K562 (cell line): ENCODE results near the gene POLR3G. TPM values are rescaled to one million over a fixed set of nuclear protein-coding genes. Genes with fewer than 3 reads are reported as not detected.
A peak's percentile ranks its signal among the peaks of the same experiment; 100 is the strongest.

Experiments
- CC2D1A ChIP-seq: fragments of 450-650 bp; IDR thresholded peaks from 2 replicates; pipeline ENCODE4 v1.6.1; 2017; ENCODE audit warnings: mild to moderate bottlenecking
- CCAR2 ChIP-seq: fragments of 200-400 bp; formaldehyde crosslinking; IDR thresholded peaks from 2 replicates; pipeline ENCODE4 v1.6.1; 2017; ENCODE audit warnings: mild to moderate bottlenecking, low read depth, low read length
- ESRRB ChIP-seq: fragments of 250-450 bp; sonication (Bioruptor Pico); IDR thresholded peaks from 2 replicates; pipeline ENCODE4 v1.5.0; 2020; ENCODE audit warnings: mild to moderate bottlenecking, moderate library complexity, borderline replicate concordance
- FOXM1 ChIP-seq, 2 experiments: fragments of 450-650 bp in 1 of 2; sonication (generic) in 1 of 2; formaldehyde crosslinking in 1 of 2; IDR thresholded peaks; 2 replicates each; pipeline versions ENCODE4 v1.6.1 to v1.9.0; 2017 to 2022; ENCODE audit warnings: low read depth in 2 of 2, mild to moderate bottlenecking in 2 of 2, missing genetic modification reagents in 1 of 2, moderate library complexity in 1 of 2
- HDAC2 ChIP-seq: fragments of 450-650 bp; IDR thresholded peaks from 2 replicates; pipeline ENCODE4 v1.6.1; 2016; ENCODE audit warnings: mild to moderate bottlenecking
- HMGN3 ChIP-seq: IDR thresholded peaks from 2 replicates; pipeline ENCODE4 v1.6.1; 2011; ENCODE audit warnings: borderline replicate concordance, low read depth, mild to moderate bottlenecking, mixed read lengths, low read length; ENCODE audit not compliant: insufficient read length; ENCODE audit errors: extremely low read depth
- LCOR ChIP-seq: sonication (generic); formaldehyde crosslinking; IDR thresholded peaks from 2 replicates; pipeline ENCODE4 v1.8.0; 2022; ENCODE audit warnings: mild to moderate bottlenecking, missing genetic modification reagents
- MAFF ChIP-seq: IDR thresholded peaks from 2 replicates; pipeline ENCODE4 v1.6.1; 2012; ENCODE audit warnings: low read length, improper control_type of control experiment
- MEIS2 ChIP-seq: fragments of 450-650 bp; IDR thresholded peaks from 2 replicates; pipeline ENCODE4 v1.6.1; 2014; ENCODE audit warnings: mild to moderate bottlenecking; ENCODE audit not compliant: partially characterized antibody
- MIER1 ChIP-seq: fragments of 450-650 bp; IDR thresholded peaks from 2 replicates; pipeline ENCODE4 v1.6.1; 2016; ENCODE audit warnings: antibody characterized with exemption, mild to moderate bottlenecking, low read depth
- MTA3 ChIP-seq: fragments of 450-650 bp; formaldehyde crosslinking; IDR thresholded peaks from 2 replicates; pipeline ENCODE4 v1.6.1; 2017; ENCODE audit warnings: mild to moderate bottlenecking, borderline replicate concordance
- NFE2 ChIP-seq: IDR thresholded peaks from 2 replicates; pipeline ENCODE4 v1.6.1; 2014; ENCODE audit warnings: antibody characterized with exemption, low read depth
- NFE2L1 ChIP-seq: fragments of 450-650 bp; IDR thresholded peaks from 2 replicates; pipeline ENCODE4 v1.6.1; 2016; ENCODE audit warnings: missing genetic modification characterization, low read depth, mild to moderate bottlenecking, missing compliant biosample characterization, moderate library complexity, borderline replicate concordance
- NFRKB ChIP-seq: fragments of 450-650 bp; IDR thresholded peaks from 2 replicates; pipeline ENCODE4 v1.6.1; 2016; ENCODE audit warnings: low read depth
- PTBP1 ChIP-seq: fragments of 200-400 bp; formaldehyde crosslinking; IDR thresholded peaks from 2 replicates; pipeline ENCODE4 v1.6.1; 2017; ENCODE audit warnings: low read depth, low read length
- SIX5 ChIP-seq, 2 experiments: IDR thresholded peaks; 2 replicates each; pipeline ENCODE4 v1.6.1; 2011; ENCODE audit warnings: low read length in 2 of 2, borderline replicate concordance in 1 of 2, low read depth in 1 of 2, mild to moderate bottlenecking in 1 of 2, moderate library complexity in 1 of 2; ENCODE audit not compliant: insufficient read depth in 1 of 2
- ZKSCAN3 ChIP-seq: fragments of 250-450 bp; sonication (Bioruptor Pico); IDR thresholded peaks from 2 replicates; pipeline ENCODE4 v1.4.0; 2020
- ZNF121 ChIP-seq: sonication (generic); formaldehyde crosslinking; conservative IDR thresholded peaks from 2 replicates; pipeline ENCODE4 v1.8.0; 2022; ENCODE audit warnings: missing genetic modification reagents
- ZNF23 ChIP-seq: fragments of 250-450 bp; sonication (Bioruptor Pico); IDR thresholded peaks from 2 replicates; pipeline ENCODE4 v1.4.0; 2020; ENCODE audit warnings: mild to moderate bottlenecking
- ZNF586 ChIP-seq: fragments of 450-650 bp; formaldehyde crosslinking; conservative IDR thresholded peaks from 2 replicates; pipeline ENCODE4 v1.4.0; 2020; ENCODE audit warnings: mild to moderate bottlenecking, moderate library complexity
- ZNF766 ChIP-seq: fragments of 200-800 bp; sonication (Bioruptor generic); conservative IDR thresholded peaks from 2 replicates; pipeline ENCODE4 v1.6.1; 2016; ENCODE audit warnings: missing genetic modification characterization, missing compliant biosample characterization
- polyA plus RNA-seq, 8 experiments: library from polyadenylated mRNA; depleted of rRNA in 4 of 8; stranded (reverse) in 5 of 8; unstranded in 3 of 8; fragments of >200 nt; fragmentation: Nextera tagmentation in 2 of 8; fragmentation: Illumina TruSeq in 1 of 8; extraction: Ambion mirVana in 2 of 8; extraction: Trizol in 1 of 8; gene quantifications; 2 replicates each; pipeline versions ENCODE4 v1.2.1 to v1.2.3, GENCODE V29; 2011 to 2014; ENCODE audit warnings: inconsistent platforms in 1 of 8, missing spikeins in 1 of 8
- total RNA-seq, 7 experiments: library from RNA; depleted of rRNA in 6 of 7; stranded (reverse); fragments of >200 nt in 6 of 7; fragmentation: Illumina TruSeq in 2 of 7; extraction: Trizol in 2 of 7; gene quantifications; 2 replicates each; pipeline versions ENCODE4 v1.2.1 to v1.2.3, GENCODE V29; 2011 to 2021; ENCODE audit warnings: low replicate concordance in 1 of 7
- TF ChIP-seq, protein P1 (sequence below): fragments of 450-650 bp; formaldehyde crosslinking; IDR thresholded peaks from 2 replicates; pipeline ENCODE4 v1.4.0; 2020; ENCODE audit warnings: mild to moderate bottlenecking, moderate library complexity
- TF ChIP-seq, protein P2 (sequence below), 3 experiments: fragments of 200-800 bp in 1 of 3; sonication (Bioruptor generic) in 1 of 3; sonication (generic) in 1 of 3; formaldehyde crosslinking in 1 of 3; IDR thresholded peaks; 2 replicates each; pipeline versions ENCODE4 v1.6.1 to v1.8.0; 2016 to 2022; ENCODE audit warnings: mild to moderate bottlenecking in 2 of 3, missing compliant biosample characterization in 2 of 3, missing genetic modification characterization in 2 of 3, missing genetic modification reagents in 1 of 3
- TF ChIP-seq, protein P3 (sequence below): fragments of 450-650 bp; IDR thresholded peaks from 2 replicates; pipeline ENCODE4 v1.6.1; 2016; ENCODE audit warnings: mild to moderate bottlenecking

The POLR3G gene
- total and polyA plus RNA-seq, 9 of the 15 experiments (the other 6 are each of a cell fraction or from before 2014, with no cell fraction given): 39.0 to 111 (median 59.0) TPM

DNA sequence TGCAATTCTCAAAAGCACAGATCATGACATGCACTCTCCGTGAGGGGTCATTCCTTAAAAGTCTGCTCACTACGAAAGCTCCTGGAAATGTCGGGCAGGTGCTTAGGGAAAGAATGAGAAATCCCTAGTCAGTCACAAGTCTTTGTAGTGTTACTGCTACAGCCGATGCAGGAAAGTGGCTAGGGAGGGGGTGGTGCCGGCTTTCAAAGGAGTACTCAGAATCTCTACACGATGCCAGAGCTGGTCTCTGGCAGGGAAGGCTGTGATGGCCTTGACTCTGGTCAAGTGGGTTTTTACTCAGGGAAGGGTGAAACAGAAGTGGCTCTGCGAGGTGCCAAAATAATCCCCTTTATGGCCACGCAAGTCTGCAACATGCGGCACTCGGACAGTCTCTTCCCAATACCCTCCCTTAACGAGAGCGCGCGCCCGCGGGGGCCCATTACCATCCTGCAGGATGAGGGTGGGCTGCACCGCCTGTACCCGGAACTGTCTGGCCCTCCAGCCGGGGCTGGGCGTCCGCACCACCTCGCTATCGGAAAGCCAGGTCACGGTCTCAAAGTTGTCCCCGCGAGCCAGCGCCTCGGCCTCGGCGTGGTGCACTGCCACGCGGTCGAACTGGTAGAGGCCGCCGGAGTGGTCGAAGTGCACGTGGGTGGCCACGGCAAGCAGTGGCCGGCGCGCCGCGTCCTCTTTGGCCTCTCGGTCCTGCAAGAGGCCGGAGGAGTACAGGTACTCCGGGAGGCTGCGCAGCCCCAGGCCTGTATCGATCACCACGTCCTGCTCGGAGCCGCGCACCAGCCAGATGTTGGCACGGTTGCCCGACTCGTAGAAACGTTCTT lies 1.0 kb upstream of the POLR3G start (continued):
- TF ChIP-seq, protein P1, sequence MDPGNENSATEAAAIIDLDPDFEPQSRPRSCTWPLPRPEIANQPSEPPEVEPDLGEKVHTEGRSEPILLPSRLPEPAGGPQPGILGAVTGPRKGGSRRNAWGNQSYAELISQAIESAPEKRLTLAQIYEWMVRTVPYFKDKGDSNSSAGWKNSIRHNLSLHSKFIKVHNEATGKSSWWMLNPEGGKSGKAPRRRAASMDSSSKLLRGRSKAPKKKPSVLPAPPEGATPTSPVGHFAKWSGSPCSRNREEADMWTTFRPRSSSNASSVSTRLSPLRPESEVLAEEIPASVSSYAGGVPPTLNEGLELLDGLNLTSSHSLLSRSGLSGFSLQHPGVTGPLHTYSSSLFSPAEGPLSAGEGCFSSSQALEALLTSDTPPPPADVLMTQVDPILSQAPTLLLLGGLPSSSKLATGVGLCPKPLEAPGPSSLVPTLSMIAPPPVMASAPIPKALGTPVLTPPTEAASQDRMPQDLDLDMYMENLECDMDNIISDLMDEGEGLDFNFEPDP (CRISPR knock-in tag): no peak
- TF ChIP-seq HMGN3: no peak
- TF ChIP-seq ZNF766 (CRISPR knock-in tag): no peak
- no peak for TF ChIP-seq ESRRB (CRISPR knock-in tag)
- no peak for TF ChIP-seq ZNF23 (CRISPR knock-in tag)
- TF ChIP-seq NFE2L1 (tag): no peak
- TF ChIP-seq ZNF121 (CRISPR knock-in tag): no peak
- TF ChIP-seq, protein P2, sequence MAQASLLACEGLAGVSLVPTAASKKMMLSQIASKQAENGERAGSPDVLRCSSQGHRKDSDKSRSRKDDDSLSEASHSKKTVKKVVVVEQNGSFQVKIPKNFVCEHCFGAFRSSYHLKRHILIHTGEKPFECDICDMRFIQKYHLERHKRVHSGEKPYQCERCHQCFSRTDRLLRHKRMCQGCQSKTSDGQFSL (CRISPR knock-in tag; IDR thresholded peaks at IDR 0.05): peak; percentile 42; the same call in 1 of the 2 replicates
- TF ChIP-seq, protein P2 (tag; IDR thresholded peaks at IDR 0.05): no peak
- TF ChIP-seq LCOR (CRISPR knock-in tag): 0 out of 2 replicates have a peak, but pooled peaks have one; percentile 28
- no peak for TF ChIP-seq CCAR2
- no peak for TF ChIP-seq CC2D1A
- TF ChIP-seq PTBP1: no peak
- TF ChIP-seq, protein P3, sequence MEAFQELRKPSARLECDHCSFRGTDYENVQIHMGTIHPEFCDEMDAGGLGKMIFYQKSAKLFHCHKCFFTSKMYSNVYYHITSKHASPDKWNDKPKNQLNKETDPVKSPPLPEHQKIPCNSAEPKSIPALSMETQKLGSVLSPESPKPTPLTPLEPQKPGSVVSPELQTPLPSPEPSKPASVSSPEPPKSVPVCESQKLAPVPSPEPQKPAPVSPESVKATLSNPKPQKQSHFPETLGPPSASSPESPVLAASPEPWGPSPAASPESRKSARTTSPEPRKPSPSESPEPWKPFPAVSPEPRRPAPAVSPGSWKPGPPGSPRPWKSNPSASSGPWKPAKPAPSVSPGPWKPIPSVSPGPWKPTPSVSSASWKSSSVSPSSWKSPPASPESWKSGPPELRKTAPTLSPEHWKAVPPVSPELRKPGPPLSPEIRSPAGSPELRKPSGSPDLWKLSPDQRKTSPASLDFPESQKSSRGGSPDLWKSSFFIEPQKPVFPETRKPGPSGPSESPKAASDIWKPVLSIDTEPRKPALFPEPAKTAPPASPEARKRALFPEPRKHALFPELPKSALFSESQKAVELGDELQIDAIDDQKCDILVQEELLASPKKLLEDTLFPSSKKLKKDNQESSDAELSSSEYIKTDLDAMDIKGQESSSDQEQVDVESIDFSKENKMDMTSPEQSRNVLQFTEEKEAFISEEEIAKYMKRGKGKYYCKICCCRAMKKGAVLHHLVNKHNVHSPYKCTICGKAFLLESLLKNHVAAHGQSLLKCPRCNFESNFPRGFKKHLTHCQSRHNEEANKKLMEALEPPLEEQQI: no peak
- no peak for TF ChIP-seq NFRKB
- no peak for TF ChIP-seq MIER1
- TF ChIP-seq MTA3: no peak
- no peak for TF ChIP-seq ZNF586 (CRISPR knock-in tag)
- TF ChIP-seq NFE2: no peak
- no peak for TF ChIP-seq HDAC2
- TF ChIP-seq MAFF: no peak
- TF ChIP-seq ZKSCAN3: no peak
- no peak for TF ChIP-seq FOXM1 (IDR thresholded peaks at IDR 0.05; ENCODE audit: low read depth)
- 0 out of 2 replicates have a peak, but pooled peaks have one; percentile 35 for TF ChIP-seq FOXM1 (CRISPR knock-in tag; IDR thresholded peaks at IDR 0.05; ENCODE audit: low read depth)
- no peak for TF ChIP-seq SIX5 (IDR thresholded peaks at IDR 0.05; ENCODE audit: borderline replicate concordance in 1 of 2, insufficient read depth in 1 of 2, low read depth in 1 of 2, low read length in 2 of 2)
- no peak for TF ChIP-seq MEIS2
